PC-3 (cell line): ENCODE measurements around the gene GOLGA8T.
"Not testable (repeated sequence)": the region's sequence is repeated elsewhere in the genome, so short reads cannot be mapped to it uniquely, and the experiment has no call there.

Experiments
- CTCF ChIP-seq: fragments of 300-600 bp; sonication (generic); conservative IDR thresholded peaks from 2 replicates; pipeline ENCODE4 v1.5.1; 2017; ENCODE audit warnings: antibody characterized with exemption, low read depth, mild to moderate bottlenecking, low read length
- EZH2 ChIP-seq: fragments of 300-600 bp; sonication (generic); IDR thresholded peaks from one replicate; pipeline ENCODE4 v1.6.1; 2017; ENCODE audit warnings: antibody characterized with exemption, mild to moderate bottlenecking, low read length; ENCODE audit not compliant: unreplicated experiment
- EZH2phosphoT487 ChIP-seq: fragments of 300-600 bp; sonication (generic); IDR thresholded peaks from 2 replicates; pipeline ENCODE4 v1.6.1; 2018; ENCODE audit warnings: mild to moderate bottlenecking, antibody characterized with exemption, low read length, borderline replicate concordance

GRCh38 chr15:30103941-30104507 is 30.8 kb upstream of the GOLGA8T start:
- TF ChIP-seq CTCF, EZH2, EZH2phosphoT487: not testable (repeated sequence)
